Nephron (organoid): ENCODE data around the gene DCTN1.

Experiments
- H3K27ac Mint-ChIP-seq, 3 experiments: 2 replicates each; pipeline ENCODE4 v1.8.0; 2020; ENCODE audit warnings: mixed read lengths in 3 of 3, mild to moderate bottlenecking in 2 of 3, moderate library complexity in 1 of 3
- H3K27me3 Mint-ChIP-seq: 2 replicates; pipeline ENCODE4 v1.8.0; 2021; ENCODE audit warnings: low read depth, mild to moderate bottlenecking, moderate library complexity, mixed read lengths
- H3K36me3 Mint-ChIP-seq: 2 replicates; pipeline ENCODE4 v1.8.0; 2020; ENCODE audit warnings: low read depth, mixed read lengths
- H3K4me1 Mint-ChIP-seq: 2 replicates; pipeline ENCODE4 v1.8.0; 2020; ENCODE audit warnings: mixed read lengths
- H3K4me3 Mint-ChIP-seq, 3 experiments: 2 replicates each; pipeline ENCODE4 v1.8.0; 2020; ENCODE audit warnings: mild to moderate bottlenecking in 3 of 3, mixed read lengths in 3 of 3, moderate library complexity in 2 of 3
- H3K9me3 Mint-ChIP-seq: 2 replicates; pipeline ENCODE4 v1.8.0; 2020; ENCODE audit warnings: mixed read lengths
- TF ChIP-seq, protein P1 (sequence below), 3 experiments: fragments of 200-600 bp; sonication (generic); IDR thresholded peaks; one replicate each; pipeline ENCODE4 v1.5.0; 2021; ENCODE audit warnings: antibody characterized with exemption in 3 of 3; ENCODE audit not compliant: unreplicated experiment in 3 of 3

Gene DCTN1

DNA sequence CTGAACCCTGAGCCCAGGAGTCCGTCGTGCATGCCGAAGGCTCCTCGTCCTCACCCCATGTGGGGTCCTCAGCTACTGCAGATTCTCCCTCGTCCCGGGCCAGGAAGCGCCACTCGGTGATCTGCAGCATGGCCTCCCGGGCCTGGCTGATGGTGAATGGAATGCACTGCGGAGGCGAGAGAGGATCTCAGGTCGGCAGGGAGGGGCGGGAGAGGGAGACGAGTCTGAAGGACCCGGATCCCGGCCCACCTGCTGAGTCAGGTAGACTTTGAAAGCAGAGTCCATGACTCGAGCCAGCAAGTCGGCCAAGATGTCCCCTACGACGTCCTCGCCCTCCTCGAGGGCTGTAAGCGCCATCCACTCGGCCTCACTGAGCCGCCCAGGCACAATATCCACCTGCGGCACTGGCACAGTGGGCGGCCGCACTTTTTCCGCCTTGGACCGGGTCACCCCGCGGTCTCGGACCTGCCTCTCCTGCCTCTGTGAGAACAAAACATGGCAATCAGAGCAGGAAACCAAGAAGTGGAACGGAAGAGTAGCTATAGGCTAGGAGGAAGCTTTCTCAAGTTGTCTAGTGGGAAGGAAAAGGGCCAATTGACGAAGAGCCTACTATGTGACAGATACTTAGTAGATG lies 35.8 kb upstream of the DCTN1 start:
- H3K27ac Mint-ChIP-seq: no peak overlapping the region
- peaks cover 3% of the 10 kb centered on the region for H3K27me3 Mint-ChIP-seq
- TF ChIP-seq, protein P1, sequence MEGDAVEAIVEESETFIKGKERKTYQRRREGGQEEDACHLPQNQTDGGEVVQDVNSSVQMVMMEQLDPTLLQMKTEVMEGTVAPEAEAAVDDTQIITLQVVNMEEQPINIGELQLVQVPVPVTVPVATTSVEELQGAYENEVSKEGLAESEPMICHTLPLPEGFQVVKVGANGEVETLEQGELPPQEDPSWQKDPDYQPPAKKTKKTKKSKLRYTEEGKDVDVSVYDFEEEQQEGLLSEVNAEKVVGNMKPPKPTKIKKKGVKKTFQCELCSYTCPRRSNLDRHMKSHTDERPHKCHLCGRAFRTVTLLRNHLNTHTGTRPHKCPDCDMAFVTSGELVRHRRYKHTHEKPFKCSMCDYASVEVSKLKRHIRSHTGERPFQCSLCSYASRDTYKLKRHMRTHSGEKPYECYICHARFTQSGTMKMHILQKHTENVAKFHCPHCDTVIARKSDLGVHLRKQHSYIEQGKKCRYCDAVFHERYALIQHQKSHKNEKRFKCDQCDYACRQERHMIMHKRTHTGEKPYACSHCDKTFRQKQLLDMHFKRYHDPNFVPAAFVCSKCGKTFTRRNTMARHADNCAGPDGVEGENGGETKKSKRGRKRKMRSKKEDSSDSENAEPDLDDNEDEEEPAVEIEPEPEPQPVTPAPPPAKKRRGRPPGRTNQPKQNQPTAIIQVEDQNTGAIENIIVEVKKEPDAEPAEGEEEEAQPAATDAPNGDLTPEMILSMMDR (IDR thresholded peaks at IDR 0.05; ENCODE audit: unreplicated experiment in 3 of 3): no peak
- no peaks in the 10 kb centered on the region for H3K36me3 Mint-ChIP-seq
- no peaks in the 10 kb centered on the region for H3K9me3 Mint-ChIP-seq
- no peak overlapping the region for H3K4me3 Mint-ChIP-seq
- H3K4me1 Mint-ChIP-seq: peaks cover 12% of the 10 kb centered on the region

DNA sequence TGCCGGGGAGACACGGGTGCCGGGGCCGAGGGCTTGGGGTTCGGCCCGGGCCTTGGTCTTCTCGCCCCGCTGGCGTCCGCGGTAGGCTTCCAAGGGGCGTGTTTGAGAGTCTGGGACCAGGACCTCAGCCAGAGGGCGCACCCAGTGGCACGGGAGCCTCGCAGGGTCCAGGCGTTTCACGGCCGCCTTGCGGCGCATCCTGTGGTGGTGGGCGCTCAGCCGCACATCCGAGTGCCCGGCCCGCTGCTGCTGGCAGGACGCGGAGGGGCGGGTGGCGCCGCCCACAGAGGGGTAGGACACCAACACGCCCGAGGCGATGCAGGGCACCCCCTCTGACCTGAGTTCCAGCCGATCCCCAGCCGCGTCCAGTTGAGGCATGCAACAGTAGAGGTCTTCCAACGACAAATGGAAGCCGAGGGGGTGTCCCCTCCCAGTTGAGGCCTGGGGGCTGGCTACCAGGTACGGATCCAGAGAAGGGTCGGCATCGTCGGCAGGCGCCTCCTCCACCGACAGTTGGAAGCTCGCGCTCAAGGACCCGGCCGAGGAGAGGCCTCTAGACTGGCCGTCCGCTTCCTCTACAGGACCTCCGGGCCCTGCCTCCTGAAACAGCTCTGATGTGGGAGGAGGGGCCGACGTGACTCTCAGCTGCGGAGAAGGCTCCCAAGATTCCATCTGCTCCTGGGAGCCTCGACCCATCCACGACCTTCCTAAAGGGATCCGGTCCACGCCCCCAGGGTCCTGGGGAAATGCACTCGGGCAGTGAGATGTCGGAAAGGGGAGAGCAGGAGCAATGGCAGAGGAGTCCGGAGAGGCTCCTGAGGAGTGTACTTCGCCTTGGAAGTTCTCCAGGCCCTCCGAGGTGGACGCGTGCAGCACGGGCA lies 35.0 kb upstream of the DCTN1 start:
- Mint-ChIP-seq H3K4me3 (no peak overlapping the region), H3K36me3 (no peaks in the 10 kb centered on the region), H3K27me3 (peaks cover 3% of the 10 kb centered on the region), H3K4me1 (peaks cover 13% of the 10 kb centered on the region), H3K9me3 (no peaks in the 10 kb centered on the region), H3K27ac (no peak overlapping the region)
- TF ChIP-seq, protein P1 (IDR thresholded peaks at IDR 0.05; ENCODE audit: unreplicated experiment in 3 of 3): no peak

DNA sequence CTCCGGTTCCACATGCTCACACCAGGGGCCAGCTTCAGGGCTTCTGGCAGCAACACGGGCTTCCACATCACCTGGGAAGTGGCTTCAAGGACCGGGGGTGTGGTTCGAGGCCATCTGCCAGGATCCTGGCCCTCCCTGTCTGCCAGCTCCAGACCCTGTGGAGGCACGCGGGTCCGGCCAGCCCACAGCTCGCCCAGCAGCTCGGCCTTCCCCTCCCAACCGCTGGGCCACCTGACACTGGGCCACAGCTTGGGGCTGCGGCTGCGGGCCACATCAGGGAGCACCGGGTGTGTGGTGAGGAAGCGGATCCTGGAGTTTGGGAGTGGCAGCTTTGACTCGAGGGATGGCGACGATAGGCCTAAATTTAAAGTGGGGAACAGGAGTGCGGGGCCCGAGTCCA lies 34.3 kb upstream of the DCTN1 start:
- Mint-ChIP-seq H3K4me1 (peaks cover 13% of the 10 kb centered on the region), H3K27ac (no peak overlapping the region), H3K27me3 (peaks cover 3% of the 10 kb centered on the region), H3K4me3 (no peak overlapping the region), H3K9me3 (no peaks in the 10 kb centered on the region), H3K36me3 (no peaks in the 10 kb centered on the region)
- TF ChIP-seq, protein P1 (IDR thresholded peaks at IDR 0.05; ENCODE audit: unreplicated experiment in 3 of 3): no peak

DNA sequence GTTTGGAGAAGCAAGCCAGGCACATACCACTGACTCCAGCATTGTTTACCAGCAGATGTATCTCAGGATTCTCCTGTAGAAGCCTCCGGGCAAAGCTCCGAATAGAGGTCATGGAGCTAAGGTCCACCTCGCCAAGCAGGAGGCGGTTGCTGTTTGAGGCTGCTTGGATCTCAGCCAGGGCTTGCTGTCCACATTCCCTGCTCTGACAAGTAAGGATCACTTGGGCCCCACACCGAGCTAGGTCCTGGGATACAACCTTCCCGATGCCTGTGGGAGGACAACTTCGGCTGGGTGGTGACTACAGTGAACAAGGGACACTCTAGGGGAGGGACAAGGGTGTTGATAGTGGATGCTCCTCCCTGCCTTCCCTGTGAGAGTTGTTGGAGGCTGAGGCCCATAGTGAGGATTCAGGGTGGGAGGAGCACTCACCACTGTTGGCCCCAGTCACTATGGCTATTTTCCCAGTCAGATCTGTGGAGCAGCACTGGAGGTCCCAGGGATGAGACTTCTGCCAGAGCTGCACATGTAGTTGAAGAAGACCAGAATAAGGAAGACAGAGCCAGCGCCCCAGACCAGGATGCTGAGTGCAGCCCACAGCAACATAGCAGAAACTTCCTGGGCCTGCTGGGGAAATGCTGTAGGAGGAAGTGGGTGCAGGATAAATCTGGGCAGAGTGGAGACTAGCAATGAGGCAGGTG lies 33.0 kb upstream of the DCTN1 start:
- peak overlapping the region in 2 of 3 experiments; percentile 47 to 57 for H3K4me3 Mint-ChIP-seq
- no peaks in the 10 kb centered on the region for H3K9me3 Mint-ChIP-seq
- peaks cover 8% of the 10 kb centered on the region for H3K27me3 Mint-ChIP-seq
- TF ChIP-seq, protein P1 (IDR thresholded peaks at IDR 0.05; ENCODE audit: unreplicated experiment in 3 of 3): no peak
- peaks cover 13% of the 10 kb centered on the region for H3K4me1 Mint-ChIP-seq
- no peaks in the 10 kb centered on the region for H3K36me3 Mint-ChIP-seq
- H3K27ac Mint-ChIP-seq: peak overlapping the region in 2 of 3 experiments; percentile 81 to 90

DNA sequence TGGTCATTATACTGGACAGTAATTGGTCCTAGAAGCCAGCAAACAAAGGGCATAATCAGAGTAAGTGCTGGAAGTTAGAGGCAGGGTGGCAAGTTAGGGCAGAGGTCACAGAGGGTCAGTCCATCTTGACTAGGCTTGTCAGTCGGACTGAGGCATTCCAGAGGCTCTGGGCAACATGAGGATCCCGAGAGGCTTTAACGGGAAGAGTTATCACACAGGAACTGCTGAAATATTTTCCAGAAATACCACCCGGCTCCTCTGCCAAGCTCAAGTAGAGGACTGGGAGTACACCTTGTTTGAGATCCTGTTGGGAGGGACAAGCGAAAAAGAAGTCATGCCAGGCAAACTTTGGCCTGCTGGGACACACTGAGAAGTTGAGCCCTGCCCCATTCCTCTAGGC lies 27.6 kb upstream of the DCTN1 start:
- Mint-ChIP-seq H3K9me3 (no peaks in the 10 kb centered on the region), H3K36me3 (no peaks in the 10 kb centered on the region), H3K27me3 (peaks cover 5% of the 10 kb centered on the region), H3K4me1 (peaks cover 4% of the 10 kb centered on the region), H3K4me3 (no peak overlapping the region), H3K27ac (no peak overlapping the region)
- TF ChIP-seq, protein P1 (IDR thresholded peaks at IDR 0.05; ENCODE audit: unreplicated experiment in 3 of 3): no peak
